GM23248 (cell line): Measurements from ENCODE around the gene ADGRV1.

Experiments
- EZH2 ChIP-seq: fragments of 200-600 bp; sonication (generic); IDR thresholded peaks from 2 replicates; pipeline ENCODE4 v1.6.1; 2018; ENCODE audit warnings: antibody characterized with exemption, mild to moderate bottlenecking; ENCODE audit not compliant: insufficient read depth, poor library complexity, severe bottlenecking
- EZH2phosphoT487 ChIP-seq: fragments of 200-600 bp; sonication (generic); IDR thresholded peaks from 2 replicates; pipeline ENCODE4 v1.6.1; 2018; ENCODE audit warnings: antibody characterized with exemption, moderate library complexity, mild to moderate bottlenecking, low read depth; ENCODE audit not compliant: insufficient read depth

DNA sequence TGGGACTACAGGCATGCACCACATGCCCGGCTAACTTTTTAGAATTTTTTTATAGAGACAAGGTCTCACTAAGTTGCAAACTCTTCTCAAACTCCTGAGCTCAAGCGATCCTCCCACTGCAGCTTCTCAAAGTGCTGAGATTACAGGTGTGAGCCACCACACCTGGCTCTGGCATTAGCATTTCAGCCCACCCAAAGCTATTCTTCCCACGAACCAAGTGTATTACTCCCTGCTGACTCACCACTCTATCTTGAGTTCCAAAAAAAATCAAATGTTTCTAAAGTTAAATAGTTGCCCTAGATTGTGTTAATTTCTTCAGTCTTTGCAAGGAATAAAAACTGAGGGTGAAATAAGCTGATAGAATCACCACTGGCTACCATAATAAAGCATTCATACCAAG lies 619.0 kb downstream of the ADGRV1 start:
- no peak for TF ChIP-seq EZH2
- TF ChIP-seq EZH2phosphoT487 = no peak
